ENCODE results near the gene KIF18A.
"Not testable (repeated sequence)": the region's sequence is repeated elsewhere in the genome, so short reads cannot be mapped to it uniquely, and the experiment has no call there.

The KIF18A gene

DNA sequence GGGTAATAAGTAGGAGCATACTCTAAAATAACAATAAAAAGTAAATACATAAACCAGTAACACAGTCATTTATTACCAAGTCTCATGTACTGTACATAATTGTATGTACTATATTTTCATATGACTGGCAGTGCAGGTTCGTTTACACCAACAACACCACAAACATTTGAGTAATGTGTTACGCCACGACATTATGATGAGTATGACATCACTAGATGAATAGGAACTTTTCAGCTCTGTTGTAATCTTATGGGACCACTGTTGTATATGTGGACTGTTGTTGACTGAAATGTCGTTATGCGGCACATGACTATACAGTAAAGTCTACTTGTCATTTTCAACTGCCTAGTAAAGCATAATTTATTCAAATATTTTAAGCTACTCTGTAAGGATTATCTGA lies 18.6 kb downstream of the KIF18A start:
- Mint-ChIP-seq H3K36me3 (no peaks in the 10 kb centered on the region), H3K4me3 (no peak overlapping the region), H3K4me1 (no peaks in the 10 kb centered on the region), H3K27me3 (no peaks in the 10 kb centered on the region), H3K27ac (no peak overlapping the region), H3K9me3 (no peaks in the 10 kb centered on the region)

DNA sequence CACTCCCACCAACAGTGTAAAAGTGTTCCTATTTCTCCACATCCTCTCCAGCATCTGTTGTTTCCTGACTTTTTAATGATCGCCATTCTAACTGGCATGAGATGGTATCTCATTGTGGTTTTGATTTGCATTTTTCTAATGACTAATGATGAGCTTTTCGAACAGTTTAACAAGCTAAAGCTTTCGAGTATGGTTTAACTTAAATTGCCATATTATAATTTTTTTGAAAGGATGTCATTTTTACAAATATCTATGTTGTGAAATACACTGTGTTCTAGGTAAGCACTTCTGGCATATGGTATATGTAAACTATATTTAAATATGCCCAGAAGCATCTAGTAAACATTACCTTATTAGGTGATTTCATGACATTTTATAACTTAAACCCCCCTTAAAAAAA lies 20.3 kb downstream of the KIF18A start:
- not testable (repeated sequence) for H3K4me3 Mint-ChIP-seq, H3K27me3 Mint-ChIP-seq, H3K9me3 Mint-ChIP-seq, H3K36me3 Mint-ChIP-seq, H3K4me1 Mint-ChIP-seq, H3K27ac Mint-ChIP-seq

DNA sequence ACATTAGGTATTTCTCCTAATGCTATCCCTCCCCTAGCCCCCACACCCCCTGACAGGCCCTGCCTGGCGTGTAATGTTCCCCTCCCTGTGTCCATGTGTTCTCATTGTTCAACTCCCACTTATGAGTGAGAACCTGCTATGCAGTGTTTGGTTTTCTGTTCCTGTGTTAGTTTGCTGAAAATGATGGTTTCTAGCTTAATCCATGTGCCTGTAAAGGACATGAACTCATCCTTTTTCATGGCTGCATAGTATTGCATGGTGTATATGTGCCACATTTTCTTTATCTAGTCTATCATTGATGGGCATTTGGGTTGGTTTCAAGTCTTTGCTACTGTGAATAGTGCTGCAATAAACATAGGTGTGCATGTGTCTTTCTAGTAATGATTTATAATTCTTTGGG lies 20.8 kb downstream of the KIF18A start:
- not testable (repeated sequence) for H3K4me3 Mint-ChIP-seq, H3K4me1 Mint-ChIP-seq, H3K36me3 Mint-ChIP-seq, H3K9me3 Mint-ChIP-seq, H3K27ac Mint-ChIP-seq, H3K27me3 Mint-ChIP-seq

DNA sequence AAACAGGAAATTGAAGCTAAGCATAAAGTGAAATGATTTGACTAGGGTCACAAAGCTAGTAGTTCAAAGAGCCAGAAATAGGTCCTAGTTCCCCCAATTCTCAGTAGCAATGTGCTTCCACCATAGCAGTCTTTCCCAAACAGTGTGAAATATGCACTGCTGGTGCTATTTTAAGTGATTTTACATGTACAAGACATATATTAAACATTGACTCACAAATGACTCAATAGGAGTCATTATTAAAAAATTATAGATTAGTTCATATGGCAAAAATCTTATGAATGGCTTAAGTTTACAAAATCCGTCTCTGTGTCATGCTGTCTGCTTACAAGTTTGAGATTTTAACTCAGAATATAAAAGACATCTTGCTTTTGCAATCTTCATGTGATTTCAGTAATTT lies 21.4 kb downstream of the KIF18A start:
- no peak overlapping the region for H3K27ac Mint-ChIP-seq
- no peak overlapping the region for H3K4me3 Mint-ChIP-seq
- no peaks in the 10 kb centered on the region for H3K9me3 Mint-ChIP-seq
- H3K36me3 Mint-ChIP-seq, result no peaks in the 10 kb centered on the region
- H3K4me1 Mint-ChIP-seq, result no peaks in the 10 kb centered on the region
- no peaks in the 10 kb centered on the region for H3K27me3 Mint-ChIP-seq

DNA sequence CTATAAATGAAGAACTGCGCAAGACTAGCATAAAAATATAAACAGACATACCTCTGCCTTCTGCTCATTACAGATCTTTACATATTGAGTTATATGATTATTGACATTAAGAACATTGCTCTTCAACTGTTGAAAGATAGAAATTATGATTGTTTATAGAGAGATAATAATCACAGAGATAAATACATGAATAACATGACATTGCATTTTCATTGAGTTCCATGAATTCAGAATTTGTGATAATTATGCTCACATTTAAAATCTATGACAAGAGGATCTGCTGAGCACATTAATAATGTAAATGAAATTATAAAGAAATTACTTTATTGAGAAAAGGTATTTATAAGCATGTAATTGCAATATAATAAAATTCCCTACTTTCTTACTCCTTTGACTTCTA lies 24.8 kb downstream of the KIF18A start:
- Mint-ChIP-seq H3K27ac (no peak overlapping the region), H3K4me3 (no peak overlapping the region), H3K4me1 (no peaks in the 10 kb centered on the region), H3K27me3 (no peaks in the 10 kb centered on the region), H3K36me3 (no peaks in the 10 kb centered on the region), H3K9me3 (no peaks in the 10 kb centered on the region)

DNA sequence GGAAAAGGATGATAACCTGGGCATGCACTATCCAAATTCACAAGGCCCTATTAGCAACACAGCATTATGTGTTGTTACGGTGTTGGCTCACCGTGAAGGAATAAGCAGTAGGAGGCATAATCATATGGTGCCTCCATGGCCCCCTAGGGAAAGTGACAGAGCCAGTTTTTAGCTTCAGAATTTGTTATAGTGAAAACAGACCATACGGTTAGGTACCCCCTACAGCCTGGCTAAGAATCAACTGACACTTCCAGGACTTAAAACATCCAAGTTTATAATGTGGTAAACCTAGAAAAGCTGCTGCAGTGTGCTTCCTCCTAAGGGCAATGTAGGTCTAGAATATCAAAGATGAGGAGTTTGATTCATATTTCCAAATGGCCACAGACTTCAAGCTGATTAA lies 30.4 kb downstream of the KIF18A start:
- no peaks in the 10 kb centered on the region for H3K9me3 Mint-ChIP-seq
- H3K27ac Mint-ChIP-seq, result no peak overlapping the region
- H3K27me3 Mint-ChIP-seq, result no peaks in the 10 kb centered on the region
- H3K4me3 Mint-ChIP-seq, result no peak overlapping the region
- no peaks in the 10 kb centered on the region for H3K4me1 Mint-ChIP-seq
- no peaks in the 10 kb centered on the region for H3K36me3 Mint-ChIP-seq

DNA sequence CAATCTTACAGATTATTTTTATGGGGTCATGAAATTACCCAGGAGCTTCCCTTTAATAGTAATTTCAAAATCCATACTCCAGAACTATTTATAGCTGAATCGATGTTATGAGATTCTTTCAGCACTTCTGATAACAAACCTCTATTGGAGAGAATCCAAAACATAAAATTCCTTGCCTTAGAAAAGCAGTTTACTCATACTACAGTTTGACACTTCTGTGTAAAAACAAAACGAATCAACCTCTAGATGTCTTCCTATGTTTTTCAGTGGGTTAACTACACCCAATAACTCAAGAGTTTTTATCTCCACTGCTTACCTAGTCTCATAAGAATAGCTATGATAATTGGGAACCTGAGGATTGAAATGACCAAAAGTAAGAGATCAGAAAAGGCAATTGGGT lies 35.6 kb downstream of the KIF18A start:
- Mint-ChIP-seq H3K9me3 (no peaks in the 10 kb centered on the region), H3K27me3 (no peaks in the 10 kb centered on the region), H3K27ac (no peak overlapping the region), H3K36me3 (no peaks in the 10 kb centered on the region), H3K4me3 (no peak overlapping the region), H3K4me1 (no peaks in the 10 kb centered on the region)

DNA sequence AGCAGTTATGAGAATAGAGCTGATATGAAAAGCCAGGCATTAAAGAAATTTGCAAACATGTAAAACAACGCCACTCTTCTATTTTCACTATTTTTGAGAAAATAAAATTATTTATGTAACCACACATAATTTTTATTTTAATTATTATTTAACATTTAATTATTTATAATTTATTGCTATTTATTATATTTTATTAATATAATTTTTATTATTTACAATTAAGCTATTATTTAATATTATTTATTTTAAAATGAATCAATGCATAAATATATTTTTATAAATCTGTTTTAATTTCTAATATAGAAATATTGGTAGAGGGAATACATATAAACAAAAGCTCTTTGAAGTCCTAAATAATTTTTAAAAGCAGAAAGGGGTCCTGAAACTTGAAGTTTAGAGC lies 36.7 kb downstream of the KIF18A start:
- Mint-ChIP-seq H3K9me3 (no peaks in the 10 kb centered on the region), H3K4me1 (no peaks in the 10 kb centered on the region), H3K27ac (no peak overlapping the region), H3K4me3 (no peak overlapping the region), H3K36me3 (no peaks in the 10 kb centered on the region), H3K27me3 (no peaks in the 10 kb centered on the region)

DNA sequence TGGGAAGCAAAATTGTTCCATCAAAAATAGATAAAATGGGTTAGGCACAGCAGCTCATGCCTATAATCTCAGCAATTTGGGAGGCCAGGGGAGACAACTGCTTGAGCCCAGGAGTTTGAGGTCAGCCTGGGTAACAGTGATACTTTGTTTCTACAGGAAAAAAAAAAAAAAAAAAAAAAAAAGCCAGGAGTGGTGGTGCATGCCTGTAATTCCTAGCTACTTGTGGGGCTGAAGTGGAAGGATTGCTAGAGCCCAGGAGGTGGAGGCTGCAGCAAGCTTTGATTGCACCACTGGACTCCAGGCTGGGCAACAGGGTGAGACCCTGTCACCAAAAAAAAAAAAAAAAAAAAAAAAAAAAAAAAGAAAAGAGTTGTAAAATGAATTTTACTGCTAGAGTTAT lies 49.6 kb downstream of the KIF18A start:
- H3K4me1 Mint-ChIP-seq, result no peaks in the 10 kb centered on the region
- peaks cover 2% of the 10 kb centered on the region for H3K36me3 Mint-ChIP-seq
- H3K4me3 Mint-ChIP-seq, result no peak overlapping the region
- H3K27me3 Mint-ChIP-seq, result no peaks in the 10 kb centered on the region
- H3K27ac Mint-ChIP-seq, result no peak overlapping the region
- H3K9me3 Mint-ChIP-seq, result no peaks in the 10 kb centered on the region

DNA sequence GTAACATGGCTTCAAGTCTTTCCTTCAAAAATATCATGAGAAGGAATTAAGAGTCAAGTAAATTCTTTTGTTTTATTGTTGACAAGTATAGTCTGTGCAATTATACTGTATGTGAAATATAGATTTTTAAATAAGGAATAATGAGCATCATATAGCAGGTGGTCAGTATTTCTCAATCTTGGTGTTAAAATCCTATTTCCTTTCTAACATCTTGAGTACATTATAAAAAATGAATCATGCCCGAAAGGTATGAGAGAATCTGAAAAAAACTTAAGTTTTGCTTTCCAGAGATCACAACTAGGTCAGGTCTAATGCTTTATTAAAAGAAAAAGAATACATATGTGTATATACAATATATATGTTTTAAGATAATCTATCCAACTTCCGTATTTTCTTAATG lies 53.1 kb downstream of the KIF18A start:
- no peaks in the 10 kb centered on the region for H3K9me3 Mint-ChIP-seq
- H3K27me3 Mint-ChIP-seq, result no peaks in the 10 kb centered on the region
- H3K4me1 Mint-ChIP-seq, result no peaks in the 10 kb centered on the region
- no peak overlapping the region for H3K4me3 Mint-ChIP-seq
- H3K27ac Mint-ChIP-seq, result no peak overlapping the region
- peaks cover 2% of the 10 kb centered on the region for H3K36me3 Mint-ChIP-seq

DNA sequence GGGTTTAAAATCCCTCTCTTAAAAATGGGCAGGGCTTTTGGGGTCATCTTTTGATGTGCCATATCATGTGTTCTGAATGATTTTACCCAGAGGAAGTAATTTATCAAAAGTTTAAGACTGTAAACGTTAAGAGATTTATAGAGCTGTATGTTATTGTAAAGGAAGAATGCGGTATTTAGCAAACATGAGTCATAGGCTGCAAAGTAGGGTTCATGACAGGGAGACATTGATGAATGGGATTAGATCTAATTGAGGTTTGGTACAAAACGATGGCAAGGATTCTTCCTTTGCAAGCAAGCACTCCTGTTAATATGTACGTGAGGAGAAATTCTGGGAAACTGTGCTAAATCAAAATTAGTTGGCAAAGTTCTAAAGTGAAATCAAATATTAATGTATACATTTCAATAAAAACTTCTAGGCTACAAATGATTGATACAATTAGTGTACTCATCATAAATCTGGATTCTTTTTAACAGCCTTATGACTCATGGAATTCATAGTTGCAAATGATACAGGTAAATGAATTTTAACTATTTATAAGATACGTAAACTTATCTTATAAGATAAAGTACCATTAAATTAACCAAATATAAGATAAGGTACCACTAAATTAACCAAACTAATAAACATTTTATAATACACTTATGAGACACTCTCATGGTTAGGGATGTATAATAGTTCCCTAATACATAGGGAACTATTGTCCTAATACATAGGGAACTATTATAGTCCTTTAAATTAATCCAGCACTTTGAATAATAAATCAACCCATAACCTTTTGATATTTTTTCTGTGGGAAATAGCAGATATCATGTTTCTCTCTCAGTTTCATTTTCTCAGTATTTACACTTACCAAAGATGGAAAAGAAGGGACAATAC lies 58.4 kb downstream of the KIF18A start:
- Mint-ChIP-seq H3K4me3 (no peak overlapping the region), H3K4me1 (no peaks in the 10 kb centered on the region), H3K9me3 (no peaks in the 10 kb centered on the region), H3K27me3 (no peaks in the 10 kb centered on the region), H3K36me3 (no peaks in the 10 kb centered on the region), H3K27ac (no peak overlapping the region)

DNA sequence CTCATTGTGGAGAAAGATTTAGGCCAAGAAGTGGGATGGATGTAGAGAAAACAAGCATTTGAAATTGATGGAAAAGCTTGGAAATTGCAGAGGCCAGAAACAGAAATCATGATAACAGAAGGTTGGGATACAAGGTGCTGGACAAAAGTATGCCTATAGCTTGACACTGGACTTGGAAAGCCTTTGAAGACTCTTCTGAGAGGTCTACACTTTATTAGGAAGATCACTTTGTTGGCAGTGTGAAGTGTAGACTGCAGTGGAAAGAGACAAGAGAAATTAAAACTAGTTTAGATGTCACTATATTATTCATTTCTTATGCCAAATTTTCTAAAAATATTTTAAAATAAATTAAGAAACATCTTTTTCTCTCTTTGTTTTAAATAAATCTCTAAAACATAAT lies 59.1 kb downstream of the KIF18A start:
- Mint-ChIP-seq H3K36me3 (no peaks in the 10 kb centered on the region), H3K4me1 (no peaks in the 10 kb centered on the region), H3K27me3 (no peaks in the 10 kb centered on the region), H3K9me3 (no peaks in the 10 kb centered on the region), H3K27ac (no peak overlapping the region), H3K4me3 (no peak overlapping the region)

DNA sequence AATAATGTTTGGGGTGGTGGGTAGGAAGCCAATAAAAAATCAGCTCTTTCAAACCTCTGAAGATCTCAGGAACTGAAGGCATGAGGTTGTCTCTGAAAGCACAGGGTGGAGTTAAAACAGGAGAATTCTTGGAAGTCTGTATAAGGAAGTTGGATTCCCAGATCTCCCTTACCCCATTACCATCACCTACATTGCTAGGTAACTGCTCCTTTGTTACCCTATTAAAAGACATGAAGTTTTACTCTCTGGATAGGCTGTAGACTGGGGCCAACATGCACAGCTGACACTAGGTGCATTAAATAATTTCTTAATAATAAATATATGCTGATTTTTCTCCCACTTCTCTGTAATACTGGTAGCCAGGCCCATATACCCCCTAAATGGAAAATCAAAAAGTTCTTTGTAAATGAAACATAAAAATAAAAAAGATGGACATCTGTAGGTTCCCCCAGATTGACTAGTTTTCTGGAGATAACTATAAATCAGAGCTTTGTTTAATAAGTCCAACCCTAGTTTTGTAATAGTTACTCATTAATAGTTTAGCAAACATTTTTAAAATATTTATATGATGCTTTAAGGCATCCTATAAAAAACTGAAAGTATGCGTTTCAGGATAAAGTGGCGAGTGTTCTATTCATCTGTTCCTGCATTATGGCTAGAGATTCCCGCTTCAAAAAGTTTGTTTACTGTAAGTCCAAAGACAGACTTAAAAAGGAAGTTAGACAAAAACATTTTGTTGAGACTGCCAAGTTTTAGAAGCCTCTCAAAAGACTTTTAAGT lies 63.8 kb downstream of the KIF18A start:
- no peak overlapping the region for H3K4me3 Mint-ChIP-seq
- H3K27ac Mint-ChIP-seq, result no peak overlapping the region
- no peaks in the 10 kb centered on the region for H3K27me3 Mint-ChIP-seq
- no peaks in the 10 kb centered on the region for H3K36me3 Mint-ChIP-seq
- no peaks in the 10 kb centered on the region for H3K9me3 Mint-ChIP-seq
- no peaks in the 10 kb centered on the region for H3K4me1 Mint-ChIP-seq

DNA sequence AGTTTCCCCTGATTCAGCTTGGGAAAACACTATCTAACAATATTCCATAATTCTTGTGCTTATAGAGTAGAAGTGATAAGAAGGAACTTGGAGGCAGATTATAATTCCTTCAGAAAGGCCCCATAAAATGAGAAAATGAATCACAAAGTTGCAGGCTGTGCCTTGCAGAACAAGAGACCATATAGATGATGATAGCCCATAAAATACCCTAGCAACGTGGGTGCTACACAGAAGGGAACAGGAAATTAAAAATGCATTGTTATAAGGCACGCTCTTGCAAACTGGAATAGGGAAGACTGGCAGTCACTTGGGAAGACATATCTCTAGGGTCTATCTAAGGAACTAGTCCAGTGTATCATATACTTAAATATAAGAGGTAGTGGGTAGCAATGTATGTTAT lies 67.6 kb downstream of the KIF18A start:
- Mint-ChIP-seq H3K9me3 (no peaks in the 10 kb centered on the region), H3K4me1 (no peaks in the 10 kb centered on the region), H3K4me3 (no peak overlapping the region), H3K27me3 (no peaks in the 10 kb centered on the region), H3K27ac (no peak overlapping the region), H3K36me3 (no peaks in the 10 kb centered on the region)

DNA sequence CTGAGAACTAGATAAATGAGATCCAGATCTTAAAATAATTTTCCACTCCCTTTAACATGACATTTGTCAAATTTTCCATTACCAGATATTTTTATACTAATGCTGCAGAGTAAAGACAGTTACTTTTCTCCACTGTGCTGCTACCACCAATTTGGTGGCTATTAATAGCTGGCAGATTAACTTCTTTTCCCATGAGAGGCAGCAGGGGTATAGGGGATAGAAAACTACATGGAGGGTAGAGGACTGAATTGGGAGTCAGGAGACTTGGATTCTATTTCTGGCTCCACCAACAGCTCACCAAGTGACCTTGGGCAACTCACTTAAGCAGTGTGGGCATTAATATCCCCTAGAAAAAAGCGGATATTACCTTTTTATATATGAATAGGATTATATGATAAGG lies 69.2 kb downstream of the KIF18A start:
- H3K4me1 Mint-ChIP-seq, result no peaks in the 10 kb centered on the region
- H3K27me3 Mint-ChIP-seq, result no peaks in the 10 kb centered on the region
- no peak overlapping the region for H3K4me3 Mint-ChIP-seq
- no peaks in the 10 kb centered on the region for H3K36me3 Mint-ChIP-seq
- H3K27ac Mint-ChIP-seq, result no peak overlapping the region
- H3K9me3 Mint-ChIP-seq, result no peaks in the 10 kb centered on the region

DNA sequence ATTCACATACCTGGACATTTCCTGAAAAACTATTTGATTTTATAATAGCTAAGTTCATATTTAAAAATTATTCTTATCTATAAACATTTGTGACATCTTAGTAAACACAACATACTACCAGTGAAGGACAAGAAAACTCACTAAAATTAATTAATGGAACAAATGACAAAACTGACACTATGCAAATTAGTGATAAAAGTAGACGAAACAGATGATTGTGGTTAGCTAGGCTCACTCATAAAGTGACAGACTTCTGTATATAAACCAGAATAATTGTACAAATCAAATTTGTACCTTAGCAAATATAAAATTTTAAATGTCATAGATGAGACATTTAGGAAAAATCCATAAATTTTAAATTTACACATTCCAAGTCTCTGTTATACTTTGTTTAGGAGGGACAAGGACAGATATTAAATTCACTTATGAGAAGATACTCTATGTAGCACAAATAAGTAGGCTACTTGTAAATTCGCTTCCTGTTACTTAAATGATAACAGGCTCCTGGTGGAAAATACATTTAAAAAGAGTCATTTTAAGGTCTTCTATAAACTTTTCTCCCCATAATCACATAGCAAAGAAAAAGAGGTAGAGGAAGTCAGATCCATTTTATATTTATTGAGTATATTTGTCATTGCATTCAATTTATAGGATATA lies 81.2 kb downstream of the KIF18A start:
- H3K27ac Mint-ChIP-seq, result no peak overlapping the region
- H3K36me3 Mint-ChIP-seq, result no peaks in the 10 kb centered on the region
- H3K4me3 Mint-ChIP-seq, result no peak overlapping the region
- H3K4me1 Mint-ChIP-seq, result no peaks in the 10 kb centered on the region
- H3K27me3 Mint-ChIP-seq, result no peaks in the 10 kb centered on the region
- H3K9me3 Mint-ChIP-seq, result no peaks in the 10 kb centered on the region

Measured in activated naive CD4-positive, alpha-beta T cell treated with anti-CD3 and anti-CD28 coated beads, Interleukin-2, amount 50 U/mL, for 24 hours (primary cell).